ENCODE data around the gene CENPM. TPM values are rescaled to one million over a fixed set of nuclear protein-coding genes. Genes with fewer than 3 reads are reported as not detected.
A peak's percentile ranks its signal among the peaks of the same experiment; 100 is the strongest.

CENPM gene
- total RNA-seq, 1 experiment from 2014 or later, result 69.3 TPM

DNA sequence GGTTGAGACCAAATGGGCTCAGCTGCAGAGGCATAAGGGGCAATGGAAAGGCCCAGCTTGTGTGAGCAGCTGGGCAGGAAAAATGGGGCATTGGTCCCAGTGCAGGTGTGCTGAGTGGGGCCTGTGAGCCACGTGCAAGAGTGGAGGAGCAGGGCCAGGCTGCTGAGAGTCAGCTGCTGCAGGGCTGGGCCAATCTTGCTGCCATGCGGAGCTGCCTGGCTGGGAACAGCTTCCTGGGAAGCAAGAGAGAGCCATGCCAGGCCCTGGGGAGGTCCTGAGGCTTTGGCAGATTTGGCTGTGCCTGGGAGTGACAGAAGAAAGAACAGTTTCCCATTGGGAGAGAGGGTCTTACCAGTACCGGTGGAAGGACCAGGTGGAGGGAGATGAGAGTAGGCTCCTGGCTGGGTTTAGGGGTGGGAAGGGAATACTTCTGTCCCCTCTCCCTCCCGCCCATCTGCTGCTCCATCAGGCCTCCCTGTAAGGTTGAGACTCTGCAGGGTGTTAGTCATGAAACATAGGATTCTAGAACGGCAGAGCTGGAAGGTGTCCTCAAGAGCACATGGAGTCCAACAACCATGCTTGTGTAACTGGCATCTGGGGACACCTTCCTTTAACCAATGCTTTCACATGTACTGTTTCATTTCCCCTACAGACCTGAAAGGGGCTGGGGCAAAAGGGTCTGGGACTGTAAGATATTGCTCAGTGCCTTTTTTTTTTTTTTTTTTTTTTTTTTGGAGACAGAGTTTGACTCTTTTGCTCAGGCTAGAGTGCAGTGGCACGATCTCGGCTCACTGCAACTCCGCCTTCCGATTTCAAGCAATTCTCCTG lies 32.7 kb upstream of the CENPM start:
- peaks cover 70% of the 10 kb centered on the region for H3K27me3 Mint-ChIP-seq (ENCODE audit: unreplicated experiment)
- CTCF ChIA-PET, result interaction anchor here (0.7 kb wide), 2 partner anchors 27 to 179 kb away, joined by 5 to 6 read pairs; partner anchors contain the start of gene CCDC134
- BruUV-seq (replicated peaks), result no TSS peak
- no peak overlapping the region for H3K4me3 Mint-ChIP-seq (ENCODE audit: low read depth, unreplicated experiment)
- no peak overlapping the region for H3K27ac Mint-ChIP-seq (ENCODE audit: unreplicated experiment)
- DNase-seq, result no peak
- peaks cover 11% of the 10 kb centered on the region for H3K4me1 Mint-ChIP-seq (ENCODE audit: low read depth, unreplicated experiment)
- peaks cover 9% of the 10 kb centered on the region for H3K36me3 Mint-ChIP-seq (ENCODE audit: insufficient read depth, unreplicated experiment)
- intact Hi-C loops (cut with micrococcal nuclease; ENCODE audit: unreplicated experiment), result no loop called here
- H3K9me3 Mint-ChIP-seq (ENCODE audit: low read depth, unreplicated experiment), result no peaks in the 10 kb centered on the region
- TF ChIP-seq, protein P1, sequence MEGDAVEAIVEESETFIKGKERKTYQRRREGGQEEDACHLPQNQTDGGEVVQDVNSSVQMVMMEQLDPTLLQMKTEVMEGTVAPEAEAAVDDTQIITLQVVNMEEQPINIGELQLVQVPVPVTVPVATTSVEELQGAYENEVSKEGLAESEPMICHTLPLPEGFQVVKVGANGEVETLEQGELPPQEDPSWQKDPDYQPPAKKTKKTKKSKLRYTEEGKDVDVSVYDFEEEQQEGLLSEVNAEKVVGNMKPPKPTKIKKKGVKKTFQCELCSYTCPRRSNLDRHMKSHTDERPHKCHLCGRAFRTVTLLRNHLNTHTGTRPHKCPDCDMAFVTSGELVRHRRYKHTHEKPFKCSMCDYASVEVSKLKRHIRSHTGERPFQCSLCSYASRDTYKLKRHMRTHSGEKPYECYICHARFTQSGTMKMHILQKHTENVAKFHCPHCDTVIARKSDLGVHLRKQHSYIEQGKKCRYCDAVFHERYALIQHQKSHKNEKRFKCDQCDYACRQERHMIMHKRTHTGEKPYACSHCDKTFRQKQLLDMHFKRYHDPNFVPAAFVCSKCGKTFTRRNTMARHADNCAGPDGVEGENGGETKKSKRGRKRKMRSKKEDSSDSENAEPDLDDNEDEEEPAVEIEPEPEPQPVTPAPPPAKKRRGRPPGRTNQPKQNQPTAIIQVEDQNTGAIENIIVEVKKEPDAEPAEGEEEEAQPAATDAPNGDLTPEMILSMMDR (IDR thresholded peaks at IDR 0.05; ENCODE audit: unreplicated experiment), result no peak

DNA sequence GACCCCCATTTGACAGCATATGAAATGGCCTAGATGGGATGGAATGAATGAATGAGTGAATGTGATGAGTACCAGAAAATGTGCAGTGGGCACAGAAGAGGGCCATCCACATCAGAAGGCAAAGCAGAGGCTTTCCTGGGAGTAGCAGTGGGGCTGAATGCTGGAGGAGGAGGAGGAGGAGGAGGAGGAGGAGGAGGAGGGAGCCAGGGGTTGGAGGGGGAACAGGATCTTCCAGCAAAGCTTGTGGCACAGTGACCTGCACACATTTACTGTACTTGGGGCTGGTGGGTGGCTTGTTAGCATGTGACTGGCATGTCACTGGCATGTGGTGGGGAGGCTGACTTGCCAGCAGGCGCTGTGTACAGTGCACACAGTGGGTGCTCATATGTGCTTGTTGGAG lies 31.8 kb upstream of the CENPM start:
- Mint-ChIP-seq H3K4me1 (ENCODE audit: low read depth, unreplicated experiment) (peaks cover 11% of the 10 kb centered on the region), H3K27me3 (ENCODE audit: unreplicated experiment) (peaks cover 67% of the 10 kb centered on the region), H3K9me3 (ENCODE audit: low read depth, unreplicated experiment) (no peaks in the 10 kb centered on the region), H3K27ac (ENCODE audit: unreplicated experiment) (no peak overlapping the region), H3K4me3 (ENCODE audit: low read depth, unreplicated experiment) (no peak overlapping the region), H3K36me3 (ENCODE audit: insufficient read depth, unreplicated experiment) (peaks cover 9% of the 10 kb centered on the region)
- DNase-seq, result no peak
- CTCF ChIA-PET, result no interaction called here
- no TSS peak for BruUV-seq (replicated peaks)
- intact Hi-C loops (cut with micrococcal nuclease; ENCODE audit: unreplicated experiment), result no loop called here
- TF ChIP-seq, protein P1 (IDR thresholded peaks at IDR 0.05; ENCODE audit: unreplicated experiment), result no peak

DNA sequence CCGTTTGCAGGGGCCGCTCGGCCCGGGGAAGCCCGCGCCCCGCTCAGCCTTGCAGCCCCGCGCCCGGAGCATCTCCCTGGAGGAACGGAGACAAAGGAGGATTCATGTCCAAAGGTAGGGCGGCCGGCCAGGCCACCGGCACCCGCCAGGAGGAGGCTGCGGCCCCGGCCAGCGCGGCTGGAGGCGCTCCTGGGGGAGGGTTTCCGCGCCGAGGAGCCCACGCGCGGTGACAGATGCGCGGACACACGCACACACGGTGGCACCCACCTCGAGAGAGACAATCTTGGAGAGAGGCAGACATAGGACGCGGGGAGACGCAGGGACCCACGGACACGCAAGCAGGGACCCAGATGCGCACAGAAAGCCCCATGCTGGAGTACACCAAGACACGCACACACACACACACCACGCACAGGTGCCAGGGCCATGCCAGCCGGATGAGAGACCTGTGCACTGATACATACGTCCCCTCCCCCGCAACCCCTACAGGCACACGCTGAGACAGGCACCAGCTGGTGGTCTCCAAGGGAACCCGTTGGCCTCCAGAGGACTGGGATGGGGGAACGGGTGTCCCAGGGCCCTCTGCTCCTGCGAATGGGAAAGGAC lies 30.1 kb upstream of the CENPM start:
- DNase-seq, result no peak
- TF ChIP-seq, protein P1 (IDR thresholded peaks at IDR 0.05; ENCODE audit: unreplicated experiment), result no peak
- CTCF ChIA-PET, result no interaction called here
- Mint-ChIP-seq H3K9me3 (ENCODE audit: low read depth, unreplicated experiment) (no peaks in the 10 kb centered on the region), H3K27ac (ENCODE audit: unreplicated experiment) (no peak overlapping the region), H3K36me3 (ENCODE audit: insufficient read depth, unreplicated experiment) (peaks cover 9% of the 10 kb centered on the region), H3K4me1 (ENCODE audit: low read depth, unreplicated experiment) (peaks cover 11% of the 10 kb centered on the region), H3K27me3 (ENCODE audit: unreplicated experiment) (peaks cover 67% of the 10 kb centered on the region), H3K4me3 (ENCODE audit: low read depth, unreplicated experiment) (peak overlapping the region; percentile 15)
- intact Hi-C loops (cut with micrococcal nuclease; ENCODE audit: unreplicated experiment), result no loop called here
- BruUV-seq (replicated peaks), result no TSS peak

DNA sequence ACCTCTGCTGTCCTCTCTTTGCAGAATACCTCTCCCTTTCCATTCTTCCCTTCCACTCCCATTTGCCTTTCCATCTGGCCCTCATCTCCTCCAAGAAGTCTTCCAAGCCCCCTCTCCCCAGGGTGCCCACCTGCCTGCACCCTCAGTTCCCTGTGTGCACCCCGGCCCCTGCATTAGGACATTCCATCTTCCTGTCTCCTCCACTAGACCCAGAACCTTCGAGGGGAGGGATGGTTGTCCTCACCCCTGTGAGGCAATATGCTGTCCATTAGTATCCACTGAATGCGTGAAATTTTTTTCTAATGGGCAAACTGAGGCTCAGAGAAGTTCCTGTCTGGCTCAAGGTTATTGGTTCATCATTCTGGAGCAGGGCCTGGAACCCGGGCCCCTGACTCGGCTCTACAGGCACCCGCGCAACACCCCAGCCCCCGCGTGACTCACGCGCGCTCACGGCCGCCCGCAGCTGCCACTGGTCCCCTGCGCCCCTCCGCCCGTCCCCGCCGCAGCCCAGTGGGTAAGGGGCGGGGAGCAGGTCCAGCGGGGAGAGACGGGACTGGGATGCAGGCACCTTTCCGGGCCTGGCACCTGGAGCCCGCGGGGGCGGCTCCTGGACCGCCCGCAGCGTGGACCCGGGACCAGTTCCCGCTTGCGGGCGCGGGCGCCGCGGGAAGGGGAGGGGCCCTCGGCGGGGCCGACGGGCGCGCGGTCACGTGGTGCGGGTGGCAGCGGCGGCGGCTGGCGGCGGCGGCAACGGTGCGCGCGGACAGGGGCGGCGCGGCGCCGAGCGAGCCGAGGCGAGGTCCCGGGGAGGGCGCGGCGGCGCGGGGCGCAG lies 29.3 kb upstream of the CENPM start:
- Mint-ChIP-seq H3K27me3 (ENCODE audit: unreplicated experiment) (peaks cover 73% of the 10 kb centered on the region), H3K27ac (ENCODE audit: unreplicated experiment) (no peak overlapping the region), H3K4me1 (ENCODE audit: low read depth, unreplicated experiment) (peaks cover 11% of the 10 kb centered on the region), H3K4me3 (ENCODE audit: low read depth, unreplicated experiment) (peak overlapping the region; percentile 15), H3K9me3 (ENCODE audit: low read depth, unreplicated experiment) (no peaks in the 10 kb centered on the region), H3K36me3 (ENCODE audit: insufficient read depth, unreplicated experiment) (peaks cover 9% of the 10 kb centered on the region)
- BruUV-seq (replicated peaks), result no TSS peak
- CTCF ChIA-PET, result interaction anchor here (0.5 kb wide), 1 partner anchor 188 kb away, joined by 5 read pairs; no protein-coding TSS in a partner anchor
- DNase-seq, result peak; percentile 61
- TF ChIP-seq, protein P1 (IDR thresholded peaks at IDR 0.05; ENCODE audit: unreplicated experiment), result no peak
- intact Hi-C loops (cut with micrococcal nuclease; ENCODE audit: unreplicated experiment), result no loop called here

Data from Calu3 (cell line).